Testis (tissue), 3 donors: ENCODE measurements around the gene ASB1. TPM values are rescaled to one million over a fixed set of nuclear protein-coding genes. Genes with fewer than 3 reads are reported as not detected.

Experiments used
- DNase-seq: peaks from one replicate; pipeline ENCODE4 v3.0.0-alpha.2; 2019
- H3K27ac ChIP-seq, 2 donors: fragments of 200-600 bp; sonication (generic); one replicate each; pipeline ENCODE4 v1.5.1; 2019
- H3K27me3 ChIP-seq: fragments of 200-600 bp; sonication (generic); one replicate; pipeline ENCODE4 v1.5.1; 2019
- H3K36me3 ChIP-seq: fragments of 200-600 bp; sonication (generic); one replicate; pipeline ENCODE4 v1.5.1; 2017; ENCODE audit warnings: low read depth; ENCODE audit errors: missing control alignments
- H3K4me1 ChIP-seq: fragments of 200-600 bp; sonication (generic); one replicate; pipeline ENCODE4 v1.5.1; 2019
- H3K4me3 ChIP-seq, 2 donors: fragments of 200-600 bp; sonication (generic); one replicate each; pipeline ENCODE4 v1.5.1; 2017 to 2019
- H3K9me3 ChIP-seq: fragments of 200-600 bp; sonication (generic); one replicate; pipeline ENCODE4 v1.5.1; 2017
- CTCF ChIP-seq, 3 experiments: fragments of 450-650 bp in 2 of 3; fragments of 200-600 bp in 1 of 3; sonication (generic) in 1 of 3; IDR thresholded peaks; one replicate each; pipeline ENCODE4 v1.5.1; 2016 to 2019; ENCODE audit warnings: antibody characterized with exemption in 3 of 3, mild to moderate bottlenecking in 2 of 3, moderate library complexity in 1 of 3
- POLR2A ChIP-seq: fragments of 450-650 bp; IDR thresholded peaks from one replicate; pipeline ENCODE4 v1.6.1; 2017; ENCODE audit warnings: antibody characterized with exemption, mild to moderate bottlenecking, moderate library complexity
- WGBS, 2 donors: methylation state at CpG; one replicate each; pipeline ENCODE4 v1.1.5; 2018; 5-methylcytosine and 5-hydroxymethylcytosine counted together
- intact Hi-C: fragments of 100-400 bp; cut with DNase I; formaldehyde crosslinking; loops from one replicate; pipeline ENCODE4 v1.15.1; 2023; ENCODE audit warnings: low total_unique reads
- polyA plus RNA-seq: library from polyadenylated mRNA; stranded (reverse); fragments of 350-450 nt; fragmentation: Illumina TruSeq; extraction: RNeasy Lipid Tissue Mini Kit (QIAGEN cat#74804); gene quantifications from one replicate; pipeline ENCODE4 v1.2.3, GENCODE V29; 2014; ENCODE audit warnings: low read depth, low replicate concordance; ENCODE audit not compliant: insufficient read depth
- total RNA-seq, 2 donors: library from RNA; depleted of rRNA; stranded (reverse); fragments of >200 nt; gene quantifications; one replicate each; pipeline ENCODE4 v1.2.3, GENCODE V29; 2016

ASB1 gene
- total and polyA plus RNA-seq, 3 donors from 2014 or later: 31.4 to 52.5 (median 41.9) TPM

DNA sequence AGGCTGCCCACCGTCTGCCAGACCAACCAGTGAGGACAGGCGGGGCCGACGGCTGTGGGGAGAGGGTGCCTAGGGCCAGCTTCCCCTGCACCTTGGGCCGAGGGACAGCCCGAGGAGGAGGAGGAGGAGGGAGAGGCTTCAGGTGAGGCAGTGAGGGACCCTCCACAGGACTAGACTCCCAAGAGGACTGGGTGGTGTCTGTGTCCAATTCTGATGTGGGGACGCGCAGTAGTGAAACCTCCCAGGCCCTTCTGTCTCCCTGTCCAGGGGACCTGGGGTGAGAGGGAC, 19.8 kb upstream of the ASB1 start:
- Histone ChIP-seq H3K27ac (peak overlapping the region in 1 of 2 donors; percentile 1), H3K4me3 (no peak overlapping the region), H3K4me1 (no peaks in the 10 kb centered on the region), H3K36me3 (no peaks in the 10 kb centered on the region), H3K27me3 (no peaks in the 10 kb centered on the region), H3K9me3 (no peaks in the 10 kb centered on the region)
- WGBS, 2 donors: 69 to 89% methylated on average over 8 of the region's 8 CpGs
- no peak for DNase-seq
- TF ChIP-seq CTCF (IDR thresholded peaks at IDR 0.05) (no peak), POLR2A (no peak)
- intact Hi-C loops: no loop called here

DNA sequence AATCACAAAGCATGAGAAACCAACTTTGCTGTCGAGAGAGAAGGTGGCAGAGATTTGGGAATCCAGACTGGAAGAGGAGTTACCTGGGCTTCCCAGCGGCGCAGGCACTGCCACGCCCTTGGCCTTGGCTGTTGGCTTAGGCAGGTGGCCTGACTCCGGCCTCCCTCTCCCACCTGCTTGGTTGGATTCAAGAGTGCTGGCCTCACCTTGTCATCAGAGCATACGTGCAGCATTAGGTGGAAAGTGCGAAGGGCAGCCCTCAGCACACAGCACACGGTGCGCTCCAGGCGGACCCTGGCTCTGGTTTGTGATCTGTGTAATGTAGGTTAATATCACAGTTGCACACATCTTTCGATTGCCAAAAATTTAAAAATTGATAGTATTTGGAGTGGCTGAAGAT, 19.2 kb upstream of the ASB1 start:
- TF ChIP-seq CTCF (IDR thresholded peaks at IDR 0.05) (no peak), POLR2A (no peak)
- Histone ChIP-seq H3K4me3 (no peak overlapping the region), H3K27me3 (no peaks in the 10 kb centered on the region), H3K36me3 (no peaks in the 10 kb centered on the region), H3K9me3 (no peaks in the 10 kb centered on the region), H3K27ac (no peak overlapping the region), H3K4me1 (no peaks in the 10 kb centered on the region)
- 90% methylated on average over 11 of the region's 11 CpGs for WGBS, 2 donors
- no peak for DNase-seq
- intact Hi-C loops: no loop called here

DNA sequence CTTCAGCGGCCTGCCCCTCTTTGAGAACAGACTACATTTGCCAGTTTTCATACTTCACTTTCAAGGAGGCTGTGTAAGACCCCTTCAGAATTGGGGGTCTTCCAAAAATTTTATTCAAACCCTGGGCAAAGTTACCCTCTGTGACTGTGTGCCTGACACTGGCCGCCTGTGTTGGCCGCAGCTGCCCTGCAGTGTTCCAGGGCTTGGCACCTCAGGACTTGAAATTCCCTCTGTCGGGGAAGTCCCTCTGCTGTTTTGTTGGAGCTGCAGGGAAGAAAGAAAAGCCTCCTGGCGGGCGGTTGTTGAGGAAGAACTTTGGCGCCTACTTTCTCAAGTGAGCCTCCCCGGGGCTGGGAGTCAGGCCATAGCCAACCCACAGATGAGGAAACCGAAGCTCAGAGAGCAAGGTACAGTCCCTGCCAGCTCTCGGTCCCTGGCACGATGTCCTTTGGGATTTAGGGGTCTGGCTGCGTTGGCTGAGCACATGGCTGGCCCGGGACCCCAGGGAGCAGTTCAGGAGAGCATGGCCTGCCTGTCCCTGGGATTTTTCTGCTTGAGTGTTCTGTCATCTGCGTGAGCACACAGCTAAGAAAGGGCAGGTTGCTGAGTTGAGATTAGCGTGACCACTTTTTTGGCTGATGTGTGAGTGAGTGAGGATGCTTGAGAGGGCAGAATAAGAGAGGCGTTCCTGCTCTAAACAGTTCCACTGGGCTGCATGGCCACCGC, 17.9 kb upstream of the ASB1 start:
- intact Hi-C loops: no loop called here
- 89% methylated on average over 8 to 17 of the region's 17 CpGs for WGBS, 2 donors
- no peak overlapping the region for H3K4me3 ChIP-seq

GRCh38 chr2:238409341-238410199, 17.2 kb upstream of the ASB1 start:
- Histone ChIP-seq H3K27ac (no peak overlapping the region), H3K4me1 (no peaks in the 10 kb centered on the region)

More for the DNA sequence above, 17.9 kb upstream of the ASB1 start:
- Histone ChIP-seq H3K36me3 (no peaks in the 10 kb centered on the region), H3K9me3 (no peaks in the 10 kb centered on the region), H3K4me1 (no peaks in the 10 kb centered on the region), H3K27ac (no peak overlapping the region), H3K27me3 (no peaks in the 10 kb centered on the region)
- TF ChIP-seq CTCF (IDR thresholded peaks at IDR 0.05) (no peak), POLR2A (no peak)
- DNase-seq: no peak

More at GRCh38 chr2:238409341-238410199, 17.2 kb upstream of the ASB1 start:
- Histone ChIP-seq H3K4me3 (no peak overlapping the region), H3K36me3 (no peaks in the 10 kb centered on the region), H3K9me3 (no peaks in the 10 kb centered on the region), H3K27me3 (no peaks in the 10 kb centered on the region)
- 81 to 86% methylated on average over 34 of the region's 34 CpGs for WGBS, 2 donors
- intact Hi-C loops: no loop called here
- no peak for DNase-seq
- TF ChIP-seq CTCF (IDR thresholded peaks at IDR 0.05) (no peak), POLR2A (no peak)
